ENCODE data around the gene PLXNA4.

DNA sequence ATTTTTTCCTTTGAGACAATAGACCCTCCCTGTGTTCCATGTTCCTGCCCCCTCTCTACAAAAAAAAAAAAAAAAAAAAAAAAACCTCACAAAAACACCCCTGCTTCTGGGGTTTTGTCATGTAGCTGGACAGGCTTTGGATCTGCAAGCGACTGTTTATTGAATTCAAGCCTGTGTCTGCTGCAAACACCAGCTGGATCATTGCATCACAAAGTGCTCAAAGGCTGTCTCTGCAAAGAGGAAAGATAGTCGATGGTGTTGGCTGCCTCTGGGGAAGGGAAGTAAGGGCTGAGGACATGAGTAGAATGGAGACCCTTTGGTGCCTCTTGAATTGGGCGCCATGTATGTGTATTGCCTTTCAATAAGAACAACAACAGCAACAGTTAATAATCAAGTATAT is 471.2 kb downstream of the PLXNA4 start:
- TF ChIP-seq, protein P1, sequence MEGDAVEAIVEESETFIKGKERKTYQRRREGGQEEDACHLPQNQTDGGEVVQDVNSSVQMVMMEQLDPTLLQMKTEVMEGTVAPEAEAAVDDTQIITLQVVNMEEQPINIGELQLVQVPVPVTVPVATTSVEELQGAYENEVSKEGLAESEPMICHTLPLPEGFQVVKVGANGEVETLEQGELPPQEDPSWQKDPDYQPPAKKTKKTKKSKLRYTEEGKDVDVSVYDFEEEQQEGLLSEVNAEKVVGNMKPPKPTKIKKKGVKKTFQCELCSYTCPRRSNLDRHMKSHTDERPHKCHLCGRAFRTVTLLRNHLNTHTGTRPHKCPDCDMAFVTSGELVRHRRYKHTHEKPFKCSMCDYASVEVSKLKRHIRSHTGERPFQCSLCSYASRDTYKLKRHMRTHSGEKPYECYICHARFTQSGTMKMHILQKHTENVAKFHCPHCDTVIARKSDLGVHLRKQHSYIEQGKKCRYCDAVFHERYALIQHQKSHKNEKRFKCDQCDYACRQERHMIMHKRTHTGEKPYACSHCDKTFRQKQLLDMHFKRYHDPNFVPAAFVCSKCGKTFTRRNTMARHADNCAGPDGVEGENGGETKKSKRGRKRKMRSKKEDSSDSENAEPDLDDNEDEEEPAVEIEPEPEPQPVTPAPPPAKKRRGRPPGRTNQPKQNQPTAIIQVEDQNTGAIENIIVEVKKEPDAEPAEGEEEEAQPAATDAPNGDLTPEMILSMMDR (IDR thresholded peaks at IDR 0.05) = no peak
- TF ChIP-seq POLR2A (IDR thresholded peaks at IDR 0.05) = no peak
